Subcutaneous adipose tissue (tissue), 4 donors: ENCODE data around the gene CNN3. TPM values are rescaled to one million over a fixed set of nuclear protein-coding genes. Genes with fewer than 3 reads are reported as not detected.

Experiments
- CTCF ChIP-seq: fragments of 450-650 bp; IDR thresholded peaks from one replicate; pipeline ENCODE4 v1.5.1; 2016; ENCODE audit warnings: low read depth, mild to moderate bottlenecking, control low read depth, antibody characterized with exemption, moderate library complexity
- total RNA-seq, 4 donors: library from RNA; depleted of rRNA; stranded (reverse); fragments of >200 nt; gene quantifications; one replicate each; pipeline ENCODE4 v1.1.0, GENCODE V29; 2016

Gene CNN3
- total RNA-seq, 4 donors from 2014 or later = 99.6 to 172 (median 151) TPM

GRCh38 chr1:94954263-94955220 lies 27.6 kb upstream of the CNN3 start:
- no peak for TF ChIP-seq CTCF

- no peak for TF ChIP-seq CTCF
Measured at GRCh38 chr1:94953746-94954145, 26.8 kb upstream of the CNN3 start.

GRCh38 chr1:94953107-94953506 lies 26.2 kb upstream of the CNN3 start:
- TF ChIP-seq CTCF = no peak

GRCh38 chr1:94952539-94952938 lies 25.6 kb upstream of the CNN3 start:
- no peak for TF ChIP-seq CTCF

GRCh38 chr1:94951509-94952208 lies 24.7 kb upstream of the CNN3 start:
- no peak for TF ChIP-seq CTCF

GRCh38 chr1:94951046-94951445 lies 24.1 kb upstream of the CNN3 start:
- no peak for TF ChIP-seq CTCF
